GM19452 (cell line): Measurements from ENCODE around the gene COL4A4.

Source experiments
- ATAC-seq: cut with Tn5 transposase; IDR thresholded peaks from one replicate; pipeline ENCODE4 v1.9.1; 2021; ENCODE audit not compliant: unreplicated experiment

COL4A4 gene

GRCh38 chr2:226985583-226985946 lies 178.4 kb downstream of the COL4A4 start:
- ATAC-seq, result no peak

DNA sequence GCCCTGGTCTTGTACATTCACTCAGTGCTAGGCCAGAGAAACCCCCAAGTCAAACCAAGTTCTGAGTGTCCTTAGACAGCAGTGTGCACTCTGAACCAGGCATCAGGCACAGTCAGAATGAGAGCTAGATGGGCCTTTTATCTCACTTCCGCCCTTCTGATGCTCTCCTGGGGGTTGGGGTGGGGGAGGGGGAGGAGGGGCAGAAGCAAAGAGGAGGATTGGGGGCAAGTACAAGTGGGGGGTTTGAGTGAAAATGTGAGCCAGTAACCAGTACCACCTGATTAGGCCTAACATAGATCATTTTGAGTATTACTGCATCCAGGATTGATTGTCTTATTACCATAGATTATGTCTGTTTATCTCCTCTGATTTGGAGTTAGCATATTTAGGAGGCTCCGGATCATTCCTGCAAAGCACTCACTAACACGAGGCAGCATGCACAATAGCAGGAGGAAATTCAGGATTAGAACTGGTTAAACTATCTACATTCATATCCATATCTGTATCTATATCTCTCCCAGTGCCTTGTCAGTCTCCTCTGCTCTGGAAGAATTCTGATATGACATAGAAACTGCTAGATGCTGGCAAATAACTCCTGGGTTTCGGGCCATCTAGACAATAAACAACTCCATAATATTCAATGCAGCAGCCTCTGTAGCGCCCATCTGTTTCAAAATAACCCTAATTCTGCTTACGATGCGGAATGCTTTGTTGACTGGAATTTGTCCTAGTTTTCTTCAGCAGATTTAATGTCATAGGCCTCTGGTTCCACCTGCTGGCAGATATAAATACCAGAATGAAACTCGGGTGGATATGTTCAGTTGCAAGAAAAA lies 179.0 kb downstream of the COL4A4 start:
- ATAC-seq, result peak; percentile 97

DNA sequence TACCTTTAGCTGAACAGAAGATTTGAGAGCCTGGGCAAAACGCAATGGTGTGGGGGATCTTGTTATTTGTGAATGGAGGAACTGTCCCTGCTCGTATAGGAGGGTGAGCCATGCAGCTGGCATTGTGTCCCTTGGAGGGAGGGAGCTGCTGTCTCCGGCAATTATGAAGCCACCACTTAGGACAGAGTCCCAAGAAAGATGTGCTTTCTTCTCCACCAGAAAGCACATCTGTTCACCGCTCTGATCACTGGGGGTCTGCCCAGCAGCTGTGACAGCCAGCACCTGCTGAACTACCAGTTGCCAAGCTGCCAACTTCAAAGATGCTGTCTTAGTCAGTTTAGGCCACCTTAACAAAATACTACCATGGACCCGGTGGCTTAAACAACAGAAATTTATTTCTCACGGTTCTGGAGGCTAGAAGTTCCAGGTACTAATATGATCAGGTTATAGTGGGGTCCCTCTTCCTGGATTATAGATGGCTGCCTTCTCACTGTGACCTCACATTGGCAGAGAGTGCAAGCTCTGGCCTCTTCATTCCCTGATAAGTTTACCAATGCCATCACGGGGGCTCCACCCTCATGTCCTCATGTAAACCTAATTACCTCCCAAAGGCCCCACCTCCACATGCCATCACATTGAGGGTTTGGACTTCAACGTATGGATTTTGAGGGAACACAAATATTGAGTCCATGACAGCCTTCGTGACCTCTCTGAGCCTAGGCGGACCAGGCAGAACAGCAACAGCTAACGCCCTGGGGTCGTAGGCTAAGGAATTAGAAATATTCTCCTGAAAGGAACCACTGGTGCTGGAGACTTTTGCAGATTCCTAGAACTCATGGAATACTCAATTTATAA lies 179.9 kb downstream of the COL4A4 start:
- ATAC-seq, result no peak

DNA sequence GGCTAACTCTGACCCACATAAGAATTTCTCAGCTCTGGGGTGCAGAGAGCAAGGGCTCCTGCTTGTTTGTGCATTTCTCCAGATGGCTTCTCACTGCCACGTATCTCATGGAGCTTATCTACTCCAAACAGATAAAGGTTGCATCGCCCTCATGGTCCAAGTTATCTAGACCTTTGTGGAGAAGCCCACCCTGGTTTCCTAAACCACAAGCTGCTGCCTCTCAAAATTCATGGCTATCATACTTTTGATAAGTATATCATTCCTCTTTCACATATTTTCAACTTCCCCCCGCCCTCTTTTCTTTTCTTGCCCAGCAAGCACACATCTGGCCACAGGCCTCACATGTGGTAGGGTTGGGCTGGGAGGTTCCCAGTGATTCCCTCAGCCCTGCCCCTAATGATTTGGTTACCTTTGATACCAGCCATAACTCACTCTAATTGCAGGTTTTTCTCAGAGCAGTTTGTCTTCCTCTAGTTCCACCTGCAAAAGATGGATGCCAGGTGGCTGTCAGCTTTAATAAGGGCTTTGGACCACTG lies 182.1 kb downstream of the COL4A4 start:
- ATAC-seq, result no peak

DNA sequence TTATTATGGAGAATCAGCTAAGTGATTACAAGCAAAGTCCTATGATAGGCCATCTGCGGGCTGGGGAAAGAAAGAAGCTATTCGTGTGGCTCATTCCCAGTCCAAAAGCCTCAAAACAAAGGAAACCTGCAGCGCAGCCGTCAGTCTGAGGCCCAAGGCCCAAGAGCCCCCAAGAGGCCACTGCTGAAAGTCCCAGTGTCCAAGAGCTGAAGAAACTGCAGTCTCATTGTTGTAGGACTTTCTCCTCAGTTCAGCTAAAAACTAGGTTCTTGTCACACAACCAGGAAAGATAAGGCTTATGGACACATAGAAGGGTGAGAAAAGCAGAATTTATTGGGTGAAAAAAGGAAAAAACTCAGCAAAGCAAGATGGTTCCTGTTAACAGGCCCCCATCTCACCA lies 185.0 kb downstream of the COL4A4 start:
- no peak for ATAC-seq

DNA sequence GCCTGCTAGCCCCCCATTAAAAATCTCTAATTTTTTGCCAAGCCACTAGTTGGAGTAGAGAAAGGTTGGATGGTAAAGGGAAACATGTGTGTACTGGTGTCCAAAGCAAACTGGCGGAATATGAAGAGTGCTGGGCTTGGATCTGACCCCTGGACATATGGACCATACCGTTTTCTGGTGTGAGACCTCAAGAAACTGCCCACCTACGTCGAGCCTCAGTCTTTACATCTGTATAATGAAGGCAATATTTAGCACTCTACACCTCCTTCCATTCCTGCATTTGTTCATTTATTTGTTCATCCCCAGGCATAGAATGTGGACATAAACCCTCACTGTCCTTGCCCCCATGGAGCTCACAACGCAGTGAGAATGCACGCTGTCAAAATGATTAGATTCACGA lies 185.7 kb downstream of the COL4A4 start:
- ATAC-seq, result no peak

DNA sequence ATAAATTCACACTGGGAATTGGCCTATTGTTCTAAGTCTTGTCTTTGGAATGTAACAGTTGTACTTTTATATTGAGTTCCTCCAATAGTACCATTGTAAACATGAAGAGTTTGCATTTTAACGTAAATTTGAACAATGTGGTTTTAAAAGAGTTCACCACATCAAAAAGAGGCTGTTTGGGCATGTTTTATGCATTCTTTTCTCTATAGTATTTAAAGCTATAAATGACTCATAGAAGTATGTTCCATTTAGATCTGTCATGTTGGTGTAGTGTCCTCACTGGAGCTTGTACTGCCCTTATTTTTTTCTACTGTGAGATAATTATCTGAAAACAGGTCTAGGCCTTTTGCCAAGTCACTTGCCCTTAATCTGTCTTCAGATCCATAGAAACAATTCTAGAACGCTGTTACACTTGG lies 186.2 kb downstream of the COL4A4 start:
- no peak for ATAC-seq

- ATAC-seq, result no peak
Measured at GRCh38 chr2:226973816-226974215, 190.2 kb downstream of the COL4A4 start.

DNA sequence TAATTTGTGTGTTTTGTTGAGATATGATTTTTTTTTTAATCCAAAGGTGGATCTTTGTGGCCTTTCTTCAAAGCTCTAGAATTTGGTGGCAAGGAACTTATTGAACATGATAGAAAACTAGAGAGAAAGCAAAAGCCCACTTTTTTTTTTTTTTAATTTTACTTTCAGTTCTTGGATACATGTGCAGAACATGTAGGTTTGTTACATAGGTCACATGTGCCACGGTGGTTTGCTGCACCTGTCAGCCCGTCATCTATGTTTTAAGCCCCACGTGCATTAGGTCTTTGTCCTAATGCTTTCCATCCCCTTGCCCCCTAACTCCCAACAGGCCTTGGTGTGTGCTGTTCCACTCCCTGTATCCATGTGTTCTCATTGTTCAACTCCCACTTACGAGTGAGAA lies 192.2 kb downstream of the COL4A4 start:
- ATAC-seq, result peak; percentile 48

GRCh38 chr2:226971084-226971483 lies 192.9 kb downstream of the COL4A4 start:
- peak; percentile 57 for ATAC-seq

- peak; percentile 53 for ATAC-seq
Measured at GRCh38 chr2:226970362-226970761, 193.6 kb downstream of the COL4A4 start.

GRCh38 chr2:226969417-226970080 lies 194.5 kb downstream of the COL4A4 start:
- ATAC-seq, result no peak

GRCh38 chr2:226965376-226965775 lies 198.6 kb downstream of the COL4A4 start:
- ATAC-seq, result no peak

GRCh38 chr2:226963528-226963927 lies 200.5 kb downstream of the COL4A4 start:
- no peak for ATAC-seq

GRCh38 chr2:226962176-226962773 lies 201.7 kb downstream of the COL4A4 start:
- no peak for ATAC-seq

DNA sequence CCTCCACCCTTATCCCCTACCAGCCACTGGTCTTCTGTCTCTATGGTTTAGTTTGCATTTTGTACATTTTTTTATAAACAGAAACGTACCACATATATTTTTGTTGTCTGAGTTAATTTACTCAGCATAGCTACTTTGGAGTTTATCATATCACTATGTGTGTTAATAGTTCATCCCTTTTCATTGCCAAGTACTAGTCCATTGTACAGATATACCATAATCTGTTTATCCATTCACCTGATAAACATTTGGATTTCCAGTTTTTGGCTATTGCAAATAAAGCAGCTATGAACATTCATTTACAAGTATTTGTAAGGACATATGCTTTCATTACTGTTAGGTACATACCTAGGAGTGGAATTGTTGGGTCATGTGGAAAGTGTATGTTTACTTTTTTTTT lies 204.6 kb downstream of the COL4A4 start:
- no peak for ATAC-seq

DNA sequence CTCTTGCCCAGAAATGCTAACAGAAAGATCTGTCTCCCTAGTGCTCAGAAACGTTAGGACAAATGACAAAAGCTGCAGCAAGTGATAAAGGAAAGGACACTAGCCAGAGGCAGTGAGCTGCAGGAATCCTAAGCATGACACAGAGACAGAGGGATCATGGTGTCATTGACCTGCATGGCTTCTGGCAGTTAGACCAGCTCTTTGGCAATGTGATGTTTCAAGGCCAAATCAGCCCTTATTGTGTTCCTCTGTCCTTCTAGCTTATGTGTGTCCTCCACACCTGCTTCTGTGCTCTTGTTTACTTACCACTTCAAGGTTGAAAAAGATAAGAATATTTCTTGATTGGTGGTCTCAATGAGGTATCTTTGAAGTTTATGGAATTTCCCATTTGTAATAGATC lies 207.3 kb downstream of the COL4A4 start:
- no peak for ATAC-seq

- ATAC-seq, result no peak
Measured at GRCh38 chr2:226953826-226954225, 210.2 kb downstream of the COL4A4 start.

DNA sequence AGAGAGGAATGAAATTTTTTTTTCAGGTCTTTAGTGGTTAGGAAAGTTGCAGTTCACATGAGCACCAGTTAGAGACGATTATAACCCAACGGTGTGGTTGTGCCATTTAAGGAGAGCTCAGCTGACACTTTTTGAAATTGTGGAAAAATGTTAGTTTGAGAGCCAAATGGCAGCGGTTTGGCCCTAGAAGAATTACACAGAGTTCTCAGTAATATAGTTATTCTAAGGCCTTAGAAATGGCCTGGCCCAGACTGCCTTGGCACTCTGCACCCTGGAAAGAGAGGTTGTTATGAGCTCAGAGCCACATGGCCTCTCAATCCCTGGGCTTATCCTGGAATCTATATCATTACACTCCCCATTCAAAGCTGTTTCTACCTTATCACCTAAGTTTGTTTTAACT lies 210.8 kb downstream of the COL4A4 start:
- no peak for ATAC-seq
